IMR-90 (cell line): Measurements from ENCODE around the gene SMG1. TPM values are rescaled to one million over a fixed set of nuclear protein-coding genes. Genes with fewer than 3 reads are reported as not detected.

Experiments used
- ATAC-seq: fragments of 200-7000 bp; cut with Tn5 transposase; 2 replicates; pipeline ENCODE4 v1.9.1; 2020; ENCODE audit warnings: low read depth, mild to moderate bottlenecking, moderate library complexity
- BruUV-seq: library from RNA; stranded (reverse); fragments of 400-500 nt; replicated peaks from 2 replicates; lab custom pipeline; 2021; lab: Mats Ljungman, UMichigan
- CTCF ChIA-PET: fragments of 300-600 bp; formaldehyde crosslinking; extraction: SDS; loops from one replicate; lab custom pipeline; 2021; ENCODE audit warnings: antibody characterized with exemption; lab: Yijun Ruan, JAX
- POLR2A ChIA-PET: fragments of 300-600 bp; sonication (Branson Sonifier 250); formaldehyde crosslinking; loops from one replicate; lab custom pipeline; 2022; ENCODE audit warnings: antibody characterized with exemption; ENCODE audit not compliant: unreplicated experiment; lab: Charles Lee
- DNase-seq: peaks from one replicate; pipeline ENCODE4 v3.0.0; 2013
- H2AFZ ChIP-seq: replicated peaks from 2 replicates; pipeline ENCODE3; 2013; ENCODE audit warnings: low read length, mild to moderate bottlenecking; ENCODE audit not compliant: poor library complexity
- H2AK5ac ChIP-seq: 2 replicates; pipeline ENCODE4 v1.6.1; 2013; ENCODE audit warnings: low read depth, low read length, inconsistent platforms
- H2AK9ac ChIP-seq: replicated peaks from 2 replicates; pipeline ENCODE3; 2013; ENCODE audit warnings: mild to moderate bottlenecking, low read depth, low read length, moderate library complexity; ENCODE audit not compliant: poor library complexity
- H2BK120ac ChIP-seq: 2 replicates; pipeline ENCODE4 v1.6.1; 2013; ENCODE audit warnings: low read depth, low read length, inconsistent platforms
- H2BK15ac ChIP-seq: 3 replicates; pipeline ENCODE4 v1.6.1; 2013; ENCODE audit warnings: low read depth, low read length, inconsistent platforms
- H2BK20ac ChIP-seq: 2 replicates; pipeline ENCODE4 v1.6.1; 2013; ENCODE audit warnings: low read depth, mild to moderate bottlenecking, inconsistent platforms, low read length, moderate library complexity
- H2BK5ac ChIP-seq: 2 replicates; pipeline ENCODE4 v1.6.1; 2013; ENCODE audit warnings: mild to moderate bottlenecking, low read depth, low read length, inconsistent platforms; ENCODE audit not compliant: poor library complexity, severe bottlenecking
- H3K14ac ChIP-seq: replicated peaks from 2 replicates; pipeline ENCODE4 v1.6.1; 2013; ENCODE audit warnings: low read depth, low read length, inconsistent platforms
- H3K18ac ChIP-seq: 2 replicates; pipeline ENCODE4 v1.6.1; 2013; ENCODE audit warnings: low read depth, low read length, control low read depth
- H3K23ac ChIP-seq: 2 replicates; pipeline ENCODE4 v1.6.1; 2013; ENCODE audit warnings: low read depth, low read length, inconsistent platforms
- H3K27ac ChIP-seq: 2 replicates; pipeline ENCODE4 v1.5.1; 2013; ENCODE audit warnings: mild to moderate bottlenecking, control low read depth, low read length; ENCODE audit not compliant: insufficient read depth
- H3K27me3 ChIP-seq: 2 replicates; pipeline ENCODE4 v1.6.1; 2013; ENCODE audit warnings: low read length; ENCODE audit not compliant: control insufficient read depth, insufficient read depth
- H3K36me3 ChIP-seq: 2 replicates; pipeline ENCODE4 v1.6.1; 2013; ENCODE audit warnings: low read length, mixed read lengths; ENCODE audit not compliant: control insufficient read depth, insufficient read depth
- H3K4ac ChIP-seq: 2 replicates; pipeline ENCODE4 v1.6.1; 2013; ENCODE audit warnings: low read depth, low read length, inconsistent platforms
- H3K4me1 ChIP-seq: 2 replicates; pipeline ENCODE4 v1.6.1; 2013; ENCODE audit warnings: low read length, mixed read lengths; ENCODE audit not compliant: control insufficient read depth, insufficient read depth
- H3K4me2 ChIP-seq: 2 replicates; pipeline ENCODE4 v1.6.1; 2013; ENCODE audit warnings: low read depth, mild to moderate bottlenecking, control low read depth, low read length, moderate library complexity
- H3K4me3 ChIP-seq: 2 replicates; pipeline ENCODE4 v1.5.1; 2013; ENCODE audit warnings: low read depth, mild to moderate bottlenecking, control low read depth, low read length, moderate library complexity; ENCODE audit not compliant: insufficient read depth
- H3K56ac ChIP-seq: 2 replicates; pipeline ENCODE4 v1.6.1; 2013; ENCODE audit warnings: low read length, inconsistent platforms; ENCODE audit not compliant: insufficient read depth; ENCODE audit errors: extremely low read depth
- H3K79me1 ChIP-seq, 2 experiments: 2 replicates each; pipeline ENCODE4 v1.6.1; 2013; ENCODE audit warnings: low read length in 2 of 2, inconsistent platforms in 1 of 2, low read depth in 1 of 2
- H3K9ac ChIP-seq: 2 replicates; pipeline ENCODE4 v1.6.1; 2013; ENCODE audit warnings: low read depth, low read length, control low read depth
- H3K9me1 ChIP-seq: 2 replicates; pipeline ENCODE4 v1.6.1; 2013; ENCODE audit warnings: low read length, inconsistent platforms; ENCODE audit not compliant: insufficient read depth
- H3K9me3 ChIP-seq: 2 replicates; pipeline ENCODE4 v1.6.1; 2013; ENCODE audit warnings: low read length; ENCODE audit not compliant: control insufficient read depth, insufficient read depth
- H4K20me1 ChIP-seq: 2 replicates; pipeline ENCODE4 v1.6.1; 2013; ENCODE audit warnings: low read length, inconsistent platforms; ENCODE audit not compliant: insufficient read depth
- H4K5ac ChIP-seq: 2 replicates; pipeline ENCODE4 v1.6.1; 2013; ENCODE audit warnings: mild to moderate bottlenecking, low read depth, low read length, control low read depth
- H4K8ac ChIP-seq, 2 experiments: 2 replicates each; pipeline ENCODE4 v1.6.1; 2013; ENCODE audit warnings: low read depth in 2 of 2, low read length in 2 of 2, control low read depth in 1 of 2, inconsistent platforms in 1 of 2
- H4K91ac ChIP-seq: 2 replicates; pipeline ENCODE4 v1.6.1; 2013; ENCODE audit warnings: low read depth, low read length, inconsistent platforms; ENCODE audit not compliant: insufficient read depth
- BHLHE40 ChIP-seq: fragments of 150-350 bp; IDR thresholded peaks from 2 replicates; pipeline ENCODE4 v1.6.1; 2016; ENCODE audit warnings: mild to moderate bottlenecking, low read depth, low read length
- CEBPB ChIP-seq: IDR thresholded peaks from 2 replicates; pipeline ENCODE4 v1.6.1; 2012; ENCODE audit warnings: low read depth, low read length, improper control_type of control experiment
- CHD1 ChIP-seq: IDR thresholded peaks from 2 replicates; pipeline ENCODE4 v1.6.1; 2012; ENCODE audit warnings: low read depth, low read length, improper control_type of control experiment
- FOS ChIP-seq: fragments of 150-350 bp; IDR thresholded peaks from 2 replicates; pipeline ENCODE4 v1.6.1; 2016; ENCODE audit warnings: low read depth, low read length
- MAFK ChIP-seq: IDR thresholded peaks from 2 replicates; pipeline ENCODE4 v1.6.1; 2012; ENCODE audit warnings: low read depth, low read length, improper control_type of control experiment
- MAZ ChIP-seq: IDR thresholded peaks from 2 replicates; pipeline ENCODE4 v1.6.1; 2012; ENCODE audit warnings: low read depth, mild to moderate bottlenecking, low read length, improper control_type of control experiment, moderate library complexity, borderline replicate concordance
- MXI1 ChIP-seq: IDR thresholded peaks from 2 replicates; pipeline ENCODE4 v1.6.1; 2012; ENCODE audit warnings: low read depth, mild to moderate bottlenecking, low read length, moderate library complexity, borderline replicate concordance
- NFE2L2 ChIP-seq: fragments of 150-350 bp; IDR thresholded peaks from 2 replicates; pipeline ENCODE4 v1.6.1; 2016; ENCODE audit warnings: low read depth, mild to moderate bottlenecking, low read length
- POLR2A ChIP-seq: IDR thresholded peaks from 2 replicates; pipeline ENCODE4 v1.6.1; 2012; ENCODE audit warnings: mild to moderate bottlenecking, low read depth, low read length
- RAD21 ChIP-seq: IDR thresholded peaks from 2 replicates; pipeline ENCODE4 v1.6.1; 2012; ENCODE audit warnings: low read length, improper control_type of control experiment
- RCOR1 ChIP-seq: IDR thresholded peaks from 2 replicates; pipeline ENCODE4 v1.6.1; 2012; ENCODE audit warnings: mild to moderate bottlenecking, low read length, improper control_type of control experiment; ENCODE audit not compliant: insufficient replicate concordance
- RFX5 ChIP-seq: IDR thresholded peaks from 2 replicates; pipeline ENCODE4 v1.8.0; 2012; ENCODE audit warnings: low read depth, mild to moderate bottlenecking, low read length, moderate library complexity
- SMC3 ChIP-seq: fragments of 150-350 bp; IDR thresholded peaks from 2 replicates; pipeline ENCODE4 v1.6.1; 2016; ENCODE audit warnings: low read depth, mild to moderate bottlenecking, antibody characterized with exemption, low read length, moderate library complexity
- WGBS, 2 experiments: methylation state at CpG; one replicate each; pipeline versions ENCODE4 v1.1.5 to v1.1.7; 2013; ENCODE audit warnings: missing lambda C conversion rate in 2 of 2; ENCODE audit not compliant: insufficient read length in 1 of 2; ENCODE audit errors: extremely low coverage in 2 of 2; 5-methylcytosine and 5-hydroxymethylcytosine counted together
- dilution Hi-C: fragments of 300-500 bp; cut with HindIII; formaldehyde crosslinking; loops from one replicate; pipeline ENCODE4 v1.14.3; 2018; ENCODE audit warnings: low sequenced_read_pairs; ENCODE audit not compliant: unreplicated experiment
- in situ Hi-C: fragments of 300-500 bp; cut with MboI; formaldehyde crosslinking; loops from 3 replicates; pipeline ENCODE4 v1.14.3; 2019; ENCODE audit warnings: low sequenced_read_pairs, inconsistent platforms, mixed read lengths
- intact Hi-C: fragments of 100-400 bp; cut with micrococcal nuclease; formaldehyde crosslinking; loops from 2 replicates; pipeline ENCODE4 v1.10.0; 2022
- polyA plus RNA-seq, 3 experiments: library from polyadenylated mRNA; depleted of rRNA; stranded (reverse); fragments of >200 nt; gene quantifications; 2 replicates each; pipeline ENCODE4 v1.2.3, GENCODE V29; 2012; ENCODE audit warnings: low replicate concordance in 1 of 3
- total RNA-seq: library from RNA; depleted of rRNA; stranded (reverse); fragments of >200 nt; gene quantifications from 2 replicates; pipeline ENCODE4 v1.2.3, GENCODE V29; 2012
- TF ChIP-seq, protein P1 (sequence below): fragments of 150-350 bp; IDR thresholded peaks from 2 replicates; pipeline ENCODE4 v1.6.1; 2016; ENCODE audit warnings: low read depth, mild to moderate bottlenecking, low read length, moderate library complexity, borderline replicate concordance
- TF ChIP-seq, protein P2 (sequence below): fragments of 150-350 bp; IDR thresholded peaks from 2 replicates; pipeline ENCODE4 v1.6.1; 2017; ENCODE audit warnings: mild to moderate bottlenecking, antibody characterized with exemption, low read length, low read depth
- TF ChIP-seq, protein P3 (sequence below): conservative IDR thresholded peaks from 2 replicates; pipeline ENCODE4 v1.5.1; 2012; ENCODE audit warnings: mild to moderate bottlenecking, low read depth, low read length, improper control_type of control experiment

Gene SMG1
- total and polyA plus RNA-seq, 2 of the 4 experiments (the other 2 are of a cell fraction) = 13.4 to 53.8 TPM

DNA sequence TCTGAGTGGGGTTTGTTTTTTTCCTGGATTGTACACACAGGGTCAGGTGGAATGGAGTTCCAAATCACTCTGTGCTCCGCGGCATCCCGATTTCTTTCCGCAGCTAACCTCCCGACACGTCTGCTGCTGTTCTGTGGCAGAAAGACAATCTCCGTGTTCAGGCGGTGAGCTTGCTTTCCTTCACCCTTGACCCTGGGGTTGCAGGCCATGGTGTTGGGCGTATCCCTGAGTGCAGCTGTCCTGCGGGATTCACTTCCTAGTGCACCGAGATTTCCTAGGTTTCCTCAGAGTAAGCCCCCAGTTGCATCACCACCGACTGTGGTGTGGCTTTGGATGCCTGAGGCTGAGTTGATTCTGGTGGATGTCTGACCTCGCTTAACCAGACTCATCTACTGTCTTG is 117.0 kb downstream of the SMG1 start:
- dilution Hi-C loops (no loop called here), intact Hi-C loops (loop anchor here (10.0 kb wide), 1 partner anchor 256 kb away; the partner anchor contains the start of gene COQ7)

More for the DNA sequence above, 117.0 kb downstream of the SMG1 start:
- POLR2A ChIA-PET = no interaction called here
- in situ Hi-C loops = no loop called here
- Histone ChIP-seq H3K4me1 (no peaks in the 10 kb centered on the region), H3K27ac (no peak overlapping the region), H2AFZ (no peak overlapping the region), H3K79me1 (peaks cover 7 to 13% of the 10 kb centered on the region in 2 experiments; a peak in 3 of 4 replicates), H2AK5ac (no peak overlapping the region), H2BK15ac (no peak overlapping the region), H4K5ac (no peak overlapping the region), H3K56ac (no peak overlapping the region), H4K8ac (no peak overlapping the region), H2BK20ac (no peak overlapping the region), H3K18ac (no peak overlapping the region), H2AK9ac (no peak overlapping the region), H3K23ac (no peak overlapping the region), H3K4ac (no peak overlapping the region), H3K9ac (no peak overlapping the region), H2BK5ac (no peak overlapping the region), H4K91ac (no peak overlapping the region), H3K4me2 (no peak overlapping the region), H2BK120ac (no peak overlapping the region), H3K9me3 (no peaks in the 10 kb centered on the region), H3K14ac (no peak overlapping the region), H4K20me1 (no peaks in the 10 kb centered on the region), H3K27me3 (no peaks in the 10 kb centered on the region), H3K4me3 (no peak overlapping the region), H3K9me1 (peaks cover 5% of the 10 kb centered on the region; the same call in 1 of the 2 replicates), H3K36me3 (peaks cover 26% of the 10 kb centered on the region)
- TF ChIP-seq RAD21 (no peak), RCOR1 (no peak), FOS (no peak), POLR2A (no peak), MAZ (no peak), NFE2L2 (no peak), MAFK (no peak), SMC3 (no peak), RFX5 (no peak), CEBPB (no peak), BHLHE40 (no peak), CHD1 (no peak), MXI1 (no peak)
- TF ChIP-seq, protein P1, sequence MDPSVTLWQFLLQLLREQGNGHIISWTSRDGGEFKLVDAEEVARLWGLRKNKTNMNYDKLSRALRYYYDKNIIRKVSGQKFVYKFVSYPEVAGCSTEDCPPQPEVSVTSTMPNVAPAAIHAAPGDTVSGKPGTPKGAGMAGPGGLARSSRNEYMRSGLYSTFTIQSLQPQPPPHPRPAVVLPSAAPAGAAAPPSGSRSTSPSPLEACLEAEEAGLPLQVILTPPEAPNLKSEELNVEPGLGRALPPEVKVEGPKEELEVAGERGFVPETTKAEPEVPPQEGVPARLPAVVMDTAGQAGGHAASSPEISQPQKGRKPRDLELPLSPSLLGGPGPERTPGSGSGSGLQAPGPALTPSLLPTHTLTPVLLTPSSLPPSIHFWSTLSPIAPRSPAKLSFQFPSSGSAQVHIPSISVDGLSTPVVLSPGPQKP = no peak
- TF ChIP-seq, protein P2, sequence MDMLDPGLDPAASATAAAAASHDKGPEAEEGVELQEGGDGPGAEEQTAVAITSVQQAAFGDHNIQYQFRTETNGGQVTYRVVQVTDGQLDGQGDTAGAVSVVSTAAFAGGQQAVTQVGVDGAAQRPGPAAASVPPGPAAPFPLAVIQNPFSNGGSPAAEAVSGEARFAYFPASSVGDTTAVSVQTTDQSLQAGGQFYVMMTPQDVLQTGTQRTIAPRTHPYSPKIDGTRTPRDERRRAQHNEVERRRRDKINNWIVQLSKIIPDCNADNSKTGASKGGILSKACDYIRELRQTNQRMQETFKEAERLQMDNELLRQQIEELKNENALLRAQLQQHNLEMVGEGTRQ = no peak
- TF ChIP-seq, protein P3, sequence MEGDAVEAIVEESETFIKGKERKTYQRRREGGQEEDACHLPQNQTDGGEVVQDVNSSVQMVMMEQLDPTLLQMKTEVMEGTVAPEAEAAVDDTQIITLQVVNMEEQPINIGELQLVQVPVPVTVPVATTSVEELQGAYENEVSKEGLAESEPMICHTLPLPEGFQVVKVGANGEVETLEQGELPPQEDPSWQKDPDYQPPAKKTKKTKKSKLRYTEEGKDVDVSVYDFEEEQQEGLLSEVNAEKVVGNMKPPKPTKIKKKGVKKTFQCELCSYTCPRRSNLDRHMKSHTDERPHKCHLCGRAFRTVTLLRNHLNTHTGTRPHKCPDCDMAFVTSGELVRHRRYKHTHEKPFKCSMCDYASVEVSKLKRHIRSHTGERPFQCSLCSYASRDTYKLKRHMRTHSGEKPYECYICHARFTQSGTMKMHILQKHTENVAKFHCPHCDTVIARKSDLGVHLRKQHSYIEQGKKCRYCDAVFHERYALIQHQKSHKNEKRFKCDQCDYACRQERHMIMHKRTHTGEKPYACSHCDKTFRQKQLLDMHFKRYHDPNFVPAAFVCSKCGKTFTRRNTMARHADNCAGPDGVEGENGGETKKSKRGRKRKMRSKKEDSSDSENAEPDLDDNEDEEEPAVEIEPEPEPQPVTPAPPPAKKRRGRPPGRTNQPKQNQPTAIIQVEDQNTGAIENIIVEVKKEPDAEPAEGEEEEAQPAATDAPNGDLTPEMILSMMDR = no peak
- no TSS peak for BruUV-seq
- WGBS, 2 experiments = 99% methylated on average over 8 of the region's 13 CpGs; no CpG with 5 or more reads in 1 of the 2 experiments
- no peak for ATAC-seq
- CTCF ChIA-PET = interaction anchor here (2.0 kb wide), 1 partner anchor 8 kb away, joined by 6 read pairs; the partner anchor contains the start of gene ARL6IP1
- no peak for DNase-seq
